Brain microvascular endothelial cell (primary cell): ENCODE data around the gene ESYT1.

Experiments used
- DNase-seq: peaks from one replicate; pipeline ENCODE4 v3.0.0-alpha.2; 2020
- H3K27ac ChIP-seq: fragments of 250-450 bp; sonication (Bioruptor Pico); 2 replicates; pipeline ENCODE4 v1.5.1; 2020; ENCODE audit warnings: mild to moderate bottlenecking, moderate library complexity
- H3K27me3 ChIP-seq: fragments of 250-450 bp; sonication (Bioruptor Pico); replicated peaks from 2 replicates; pipeline ENCODE4 v1.5.1; 2020; ENCODE audit warnings: mild to moderate bottlenecking
- H3K36me3 ChIP-seq: fragments of 250-450 bp; sonication (Bioruptor Pico); replicated peaks from 2 replicates; pipeline ENCODE4 v1.5.1; 2020; ENCODE audit warnings: mild to moderate bottlenecking
- H3K4me3 ChIP-seq: 2 replicates; pipeline ENCODE4 v1.5.1; 2011; ENCODE audit warnings: low read depth, mild to moderate bottlenecking, control low read depth, low read length, moderate library complexity
- in situ Hi-C: cut with HindIII; loops from 2 replicates; pipeline ENCODE4 v1.10.0; 2017; ENCODE audit warnings: low sequenced_read_pairs, low pct_ligation_motif_present
- TF ChIP-seq, protein P1 (sequence below): IDR thresholded peaks from 2 replicates; pipeline ENCODE4 v1.5.1; 2011; ENCODE audit warnings: low read depth, mild to moderate bottlenecking, moderate library complexity, low read length, control low read depth, inconsistent platforms; ENCODE audit errors: missing control alignments

The ESYT1 gene

DNA sequence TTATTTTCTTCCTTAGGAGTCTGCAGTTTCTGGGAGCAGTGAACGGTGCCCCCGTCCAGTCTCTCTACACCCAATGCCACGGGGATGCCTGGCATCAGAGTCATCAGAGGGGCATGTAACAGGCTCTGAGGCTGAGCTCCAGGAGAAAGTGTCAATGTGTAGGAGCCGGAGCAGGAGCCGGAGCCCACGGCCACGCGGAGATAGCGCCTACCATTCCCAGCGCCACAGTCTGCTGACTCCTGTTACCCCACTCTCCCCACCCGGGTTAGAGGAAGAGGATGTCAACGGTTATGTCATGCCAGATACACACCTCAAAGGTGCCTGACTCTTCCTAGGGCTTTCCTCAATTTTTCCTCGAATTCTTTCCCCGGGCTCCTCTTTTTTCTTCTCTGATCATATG lies 27.0 kb upstream of the ESYT1 start:
- Histone ChIP-seq H3K27ac (no peak overlapping the region), H3K27me3 (peaks cover 7% of the 10 kb centered on the region), H3K4me3 (no peak overlapping the region), H3K36me3 (no peaks in the 10 kb centered on the region)
- TF ChIP-seq, protein P1, sequence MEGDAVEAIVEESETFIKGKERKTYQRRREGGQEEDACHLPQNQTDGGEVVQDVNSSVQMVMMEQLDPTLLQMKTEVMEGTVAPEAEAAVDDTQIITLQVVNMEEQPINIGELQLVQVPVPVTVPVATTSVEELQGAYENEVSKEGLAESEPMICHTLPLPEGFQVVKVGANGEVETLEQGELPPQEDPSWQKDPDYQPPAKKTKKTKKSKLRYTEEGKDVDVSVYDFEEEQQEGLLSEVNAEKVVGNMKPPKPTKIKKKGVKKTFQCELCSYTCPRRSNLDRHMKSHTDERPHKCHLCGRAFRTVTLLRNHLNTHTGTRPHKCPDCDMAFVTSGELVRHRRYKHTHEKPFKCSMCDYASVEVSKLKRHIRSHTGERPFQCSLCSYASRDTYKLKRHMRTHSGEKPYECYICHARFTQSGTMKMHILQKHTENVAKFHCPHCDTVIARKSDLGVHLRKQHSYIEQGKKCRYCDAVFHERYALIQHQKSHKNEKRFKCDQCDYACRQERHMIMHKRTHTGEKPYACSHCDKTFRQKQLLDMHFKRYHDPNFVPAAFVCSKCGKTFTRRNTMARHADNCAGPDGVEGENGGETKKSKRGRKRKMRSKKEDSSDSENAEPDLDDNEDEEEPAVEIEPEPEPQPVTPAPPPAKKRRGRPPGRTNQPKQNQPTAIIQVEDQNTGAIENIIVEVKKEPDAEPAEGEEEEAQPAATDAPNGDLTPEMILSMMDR = no peak
- DNase-seq = no peak
- in situ Hi-C loops = no loop called here

DNA sequence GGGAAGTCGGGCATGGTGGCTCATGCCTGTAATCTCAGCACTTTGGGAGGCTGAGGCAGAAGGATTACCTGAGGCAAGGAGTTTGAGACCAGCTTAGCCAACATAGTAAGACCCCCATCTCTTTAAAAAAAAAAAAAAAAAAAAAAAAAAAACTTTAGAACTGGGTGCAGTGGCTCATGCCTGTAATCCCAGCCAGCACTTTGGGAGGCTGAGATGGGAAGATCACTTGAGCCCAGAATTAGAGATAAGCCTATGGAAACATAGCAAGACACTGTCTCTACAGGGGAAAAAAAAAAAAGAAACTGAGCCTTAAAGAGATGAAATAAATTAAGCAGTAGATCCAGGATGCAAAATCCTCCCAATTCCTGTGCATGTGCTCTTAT lies 25.4 kb upstream of the ESYT1 start:
- in situ Hi-C loops = no loop called here
- no peak for DNase-seq
- Histone ChIP-seq H3K4me3 (no peak overlapping the region), H3K36me3 (peaks cover 10% of the 10 kb centered on the region), H3K27me3 (no peaks in the 10 kb centered on the region), H3K27ac (no peak overlapping the region)
- TF ChIP-seq, protein P1 = no peak

DNA sequence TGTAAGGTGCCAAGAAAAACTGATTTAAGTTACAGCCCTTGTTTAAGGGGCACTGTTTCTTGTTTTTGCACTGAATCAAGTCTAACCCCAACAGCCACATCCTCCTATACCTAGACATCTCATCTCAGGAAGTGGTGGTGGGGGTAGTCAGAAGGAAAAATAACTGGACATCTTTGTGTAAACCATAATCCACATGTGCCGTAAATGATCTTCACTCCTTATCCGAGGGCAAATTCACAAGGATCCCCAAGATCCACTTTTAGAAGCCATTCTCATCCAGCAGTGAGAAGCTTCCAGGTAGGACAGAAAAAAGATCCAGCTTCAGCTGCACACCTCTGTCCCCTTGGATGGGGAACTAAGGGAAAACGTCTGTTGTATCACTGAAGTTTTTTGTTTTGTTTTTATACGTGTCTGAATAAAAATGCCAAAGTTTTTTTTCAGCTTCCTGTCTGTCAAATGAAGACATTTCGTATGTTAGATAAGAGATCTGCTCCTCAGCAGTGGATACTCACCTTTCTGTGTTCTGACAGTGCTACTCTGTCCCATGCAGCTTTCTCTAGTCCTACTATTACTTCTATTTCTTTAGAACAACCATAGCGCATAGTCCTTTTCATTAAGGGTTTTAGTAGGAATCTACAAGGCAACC lies 24.9 kb upstream of the ESYT1 start:
- TF ChIP-seq, protein P1 = no peak
- no peaks in the 10 kb centered on the region for H3K27me3 ChIP-seq
- H3K27ac ChIP-seq = no peak overlapping the region
- H3K4me3 ChIP-seq = no peak overlapping the region
- H3K36me3 ChIP-seq = peaks cover 15% of the 10 kb centered on the region
- in situ Hi-C loops = no loop called here
- no peak for DNase-seq

DNA sequence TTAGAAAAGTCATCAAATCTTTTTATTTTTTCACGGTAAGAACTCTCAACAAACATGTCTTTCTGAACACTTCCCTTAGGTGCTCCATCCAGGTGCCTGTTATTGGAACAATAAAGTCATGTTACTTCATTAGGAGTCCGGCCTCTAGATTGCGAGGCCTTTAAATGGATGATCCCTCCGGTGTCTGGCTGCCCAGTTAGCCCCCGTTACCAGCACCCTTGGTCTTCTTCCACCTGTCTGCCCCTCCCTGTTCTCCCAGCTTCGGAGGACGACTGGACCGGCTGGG lies 24.3 kb upstream of the ESYT1 start:
- TF ChIP-seq, protein P1 = no peak
- H3K27me3 ChIP-seq = no peaks in the 10 kb centered on the region
- DNase-seq = no peak
- H3K4me3 ChIP-seq = peak overlapping the region; percentile 97
- no peak overlapping the region for H3K27ac ChIP-seq
- in situ Hi-C loops = no loop called here
- H3K36me3 ChIP-seq = peaks cover 19% of the 10 kb centered on the region

DNA sequence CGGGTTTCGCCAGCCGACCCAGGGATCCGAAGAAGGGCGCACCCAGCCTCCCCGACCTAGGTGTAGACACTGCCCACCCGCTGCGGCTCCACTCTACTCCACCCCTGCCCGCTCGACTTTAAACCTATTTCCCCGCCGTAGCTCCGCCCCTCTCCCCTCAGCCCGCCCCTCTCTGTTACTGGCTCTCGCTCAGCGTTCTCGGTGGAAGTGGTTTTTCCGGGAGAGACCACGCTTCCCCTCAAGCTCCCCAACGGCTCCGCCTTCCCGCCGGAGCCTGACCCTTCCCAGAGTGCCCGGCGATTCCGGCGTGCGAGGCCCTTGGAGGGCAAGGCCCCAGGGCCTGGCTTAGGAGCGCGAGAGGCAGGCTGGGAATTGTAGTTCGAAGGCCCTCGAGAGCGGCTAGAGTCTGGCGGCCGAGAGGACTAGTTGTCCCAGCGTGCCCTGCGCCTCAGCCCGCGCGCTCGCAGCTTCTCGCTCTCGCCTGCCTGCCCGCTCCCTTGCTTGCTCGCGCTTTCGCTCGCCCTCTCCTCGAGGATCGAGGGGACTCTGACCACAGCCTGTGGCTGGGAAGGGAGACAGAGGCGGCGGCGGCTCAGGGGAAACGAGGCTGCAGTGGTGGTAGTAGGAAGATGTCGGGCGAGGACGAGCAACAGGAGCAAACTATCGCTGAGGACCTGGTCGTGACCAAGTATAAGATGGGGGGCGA lies 23.8 kb upstream of the ESYT1 start, which contains the start of gene PA2G4:
TSS of gene PA2G4 (plus strand) at position 451 of the 706 bp plus-strand sequence. CDS start at position 630, 179 bp downstream.
- in situ Hi-C loops = no loop called here
- H3K4me3 ChIP-seq = peak within 1 kb of the TSS; percentile 97
- DNase-seq = peak; percentile 98
- TF ChIP-seq, protein P1 = no peak
- H3K27me3 ChIP-seq = no peaks in the 10 kb centered on the region
- H3K27ac ChIP-seq = peak within 1 kb of the TSS; percentile 54
- peaks cover 22% of the 10 kb centered on the region for H3K36me3 ChIP-seq
